ENCODE measurements around the gene PDXK.
A peak's percentile ranks its signal among the peaks of the same experiment; 100 is the strongest.

- TF ChIP-seq CTCF (IDR thresholded peaks at IDR 0.05): no peak
- peak in 2 of 3 donors; percentile 6 to 18 for TF ChIP-seq POLR2AphosphoS5 (IDR thresholded peaks at IDR 0.05)
Measured at GRCh38 chr21:43758111-43758641, 39.2 kb downstream of the PDXK start.

All from breast epithelium (tissue), 3 donors.